IMR-90 (cell line): ENCODE results near the gene BCAT1. TPM values are rescaled to one million over a fixed set of nuclear protein-coding genes. Genes with fewer than 3 reads are reported as not detected.

Source experiments
- ATAC-seq: fragments of 200-7000 bp; cut with Tn5 transposase; 2 replicates; pipeline ENCODE4 v1.9.1; 2020; ENCODE audit warnings: low read depth, mild to moderate bottlenecking, moderate library complexity
- BruUV-seq: library from RNA; stranded (reverse); fragments of 400-500 nt; replicated peaks from 2 replicates; lab custom pipeline; 2021; lab: Mats Ljungman, UMichigan
- CTCF ChIA-PET: fragments of 300-600 bp; formaldehyde crosslinking; extraction: SDS; loops from one replicate; lab custom pipeline; 2021; ENCODE audit warnings: antibody characterized with exemption; lab: Yijun Ruan, JAX
- POLR2A ChIA-PET: fragments of 300-600 bp; sonication (Branson Sonifier 250); formaldehyde crosslinking; loops from one replicate; lab custom pipeline; 2022; ENCODE audit warnings: antibody characterized with exemption; ENCODE audit not compliant: unreplicated experiment; lab: Charles Lee
- DNase-seq: peaks from one replicate; pipeline ENCODE4 v3.0.0; 2013
- H2AFZ ChIP-seq: replicated peaks from 2 replicates; pipeline ENCODE3; 2013; ENCODE audit warnings: low read length, mild to moderate bottlenecking; ENCODE audit not compliant: poor library complexity
- H2AK5ac ChIP-seq: 2 replicates; pipeline ENCODE4 v1.6.1; 2013; ENCODE audit warnings: low read depth, low read length, inconsistent platforms
- H2AK9ac ChIP-seq: replicated peaks from 2 replicates; pipeline ENCODE3; 2013; ENCODE audit warnings: mild to moderate bottlenecking, low read depth, low read length, moderate library complexity; ENCODE audit not compliant: poor library complexity
- H2BK120ac ChIP-seq: 2 replicates; pipeline ENCODE4 v1.6.1; 2013; ENCODE audit warnings: low read depth, low read length, inconsistent platforms
- H2BK15ac ChIP-seq: 3 replicates; pipeline ENCODE4 v1.6.1; 2013; ENCODE audit warnings: low read depth, low read length, inconsistent platforms
- H2BK20ac ChIP-seq: 2 replicates; pipeline ENCODE4 v1.6.1; 2013; ENCODE audit warnings: low read depth, mild to moderate bottlenecking, inconsistent platforms, low read length, moderate library complexity
- H2BK5ac ChIP-seq: 2 replicates; pipeline ENCODE4 v1.6.1; 2013; ENCODE audit warnings: mild to moderate bottlenecking, low read depth, low read length, inconsistent platforms; ENCODE audit not compliant: poor library complexity, severe bottlenecking
- H3K14ac ChIP-seq: replicated peaks from 2 replicates; pipeline ENCODE4 v1.6.1; 2013; ENCODE audit warnings: low read depth, low read length, inconsistent platforms
- H3K18ac ChIP-seq: 2 replicates; pipeline ENCODE4 v1.6.1; 2013; ENCODE audit warnings: low read depth, low read length, control low read depth
- H3K23ac ChIP-seq: 2 replicates; pipeline ENCODE4 v1.6.1; 2013; ENCODE audit warnings: low read depth, low read length, inconsistent platforms
- H3K27ac ChIP-seq: 2 replicates; pipeline ENCODE4 v1.5.1; 2013; ENCODE audit warnings: mild to moderate bottlenecking, control low read depth, low read length; ENCODE audit not compliant: insufficient read depth
- H3K27me3 ChIP-seq: 2 replicates; pipeline ENCODE4 v1.6.1; 2013; ENCODE audit warnings: low read length; ENCODE audit not compliant: control insufficient read depth, insufficient read depth
- H3K36me3 ChIP-seq: 2 replicates; pipeline ENCODE4 v1.6.1; 2013; ENCODE audit warnings: low read length, mixed read lengths; ENCODE audit not compliant: control insufficient read depth, insufficient read depth
- H3K4ac ChIP-seq: 2 replicates; pipeline ENCODE4 v1.6.1; 2013; ENCODE audit warnings: low read depth, low read length, inconsistent platforms
- H3K4me1 ChIP-seq: 2 replicates; pipeline ENCODE4 v1.6.1; 2013; ENCODE audit warnings: low read length, mixed read lengths; ENCODE audit not compliant: control insufficient read depth, insufficient read depth
- H3K4me2 ChIP-seq: 2 replicates; pipeline ENCODE4 v1.6.1; 2013; ENCODE audit warnings: low read depth, mild to moderate bottlenecking, control low read depth, low read length, moderate library complexity
- H3K4me3 ChIP-seq: 2 replicates; pipeline ENCODE4 v1.5.1; 2013; ENCODE audit warnings: low read depth, mild to moderate bottlenecking, control low read depth, low read length, moderate library complexity; ENCODE audit not compliant: insufficient read depth
- H3K56ac ChIP-seq: 2 replicates; pipeline ENCODE4 v1.6.1; 2013; ENCODE audit warnings: low read length, inconsistent platforms; ENCODE audit not compliant: insufficient read depth; ENCODE audit errors: extremely low read depth
- H3K79me1 ChIP-seq, 2 experiments: 2 replicates each; pipeline ENCODE4 v1.6.1; 2013; ENCODE audit warnings: low read length in 2 of 2, inconsistent platforms in 1 of 2, low read depth in 1 of 2
- H3K9ac ChIP-seq: 2 replicates; pipeline ENCODE4 v1.6.1; 2013; ENCODE audit warnings: low read depth, low read length, control low read depth
- H3K9me1 ChIP-seq: 2 replicates; pipeline ENCODE4 v1.6.1; 2013; ENCODE audit warnings: low read length, inconsistent platforms; ENCODE audit not compliant: insufficient read depth
- H3K9me3 ChIP-seq: 2 replicates; pipeline ENCODE4 v1.6.1; 2013; ENCODE audit warnings: low read length; ENCODE audit not compliant: control insufficient read depth, insufficient read depth
- H4K20me1 ChIP-seq: 2 replicates; pipeline ENCODE4 v1.6.1; 2013; ENCODE audit warnings: low read length, inconsistent platforms; ENCODE audit not compliant: insufficient read depth
- H4K5ac ChIP-seq: 2 replicates; pipeline ENCODE4 v1.6.1; 2013; ENCODE audit warnings: mild to moderate bottlenecking, low read depth, low read length, control low read depth
- H4K8ac ChIP-seq, 2 experiments: 2 replicates each; pipeline ENCODE4 v1.6.1; 2013; ENCODE audit warnings: low read depth in 2 of 2, low read length in 2 of 2, control low read depth in 1 of 2, inconsistent platforms in 1 of 2
- H4K91ac ChIP-seq: 2 replicates; pipeline ENCODE4 v1.6.1; 2013; ENCODE audit warnings: low read depth, low read length, inconsistent platforms; ENCODE audit not compliant: insufficient read depth
- CEBPB ChIP-seq: IDR thresholded peaks from 2 replicates; pipeline ENCODE4 v1.6.1; 2012; ENCODE audit warnings: low read depth, low read length, improper control_type of control experiment
- CHD1 ChIP-seq: IDR thresholded peaks from 2 replicates; pipeline ENCODE4 v1.6.1; 2012; ENCODE audit warnings: low read depth, low read length, improper control_type of control experiment
- FOS ChIP-seq: fragments of 150-350 bp; IDR thresholded peaks from 2 replicates; pipeline ENCODE4 v1.6.1; 2016; ENCODE audit warnings: low read depth, low read length
- MAZ ChIP-seq: IDR thresholded peaks from 2 replicates; pipeline ENCODE4 v1.6.1; 2012; ENCODE audit warnings: low read depth, mild to moderate bottlenecking, low read length, improper control_type of control experiment, moderate library complexity, borderline replicate concordance
- NFE2L2 ChIP-seq: fragments of 150-350 bp; IDR thresholded peaks from 2 replicates; pipeline ENCODE4 v1.6.1; 2016; ENCODE audit warnings: low read depth, mild to moderate bottlenecking, low read length
- POLR2A ChIP-seq: IDR thresholded peaks from 2 replicates; pipeline ENCODE4 v1.6.1; 2012; ENCODE audit warnings: mild to moderate bottlenecking, low read depth, low read length
- RAD21 ChIP-seq: IDR thresholded peaks from 2 replicates; pipeline ENCODE4 v1.6.1; 2012; ENCODE audit warnings: low read length, improper control_type of control experiment
- RCOR1 ChIP-seq: IDR thresholded peaks from 2 replicates; pipeline ENCODE4 v1.6.1; 2012; ENCODE audit warnings: mild to moderate bottlenecking, low read length, improper control_type of control experiment; ENCODE audit not compliant: insufficient replicate concordance
- RFX5 ChIP-seq: IDR thresholded peaks from 2 replicates; pipeline ENCODE4 v1.8.0; 2012; ENCODE audit warnings: low read depth, mild to moderate bottlenecking, low read length, moderate library complexity
- SMC3 ChIP-seq: fragments of 150-350 bp; IDR thresholded peaks from 2 replicates; pipeline ENCODE4 v1.6.1; 2016; ENCODE audit warnings: low read depth, mild to moderate bottlenecking, antibody characterized with exemption, low read length, moderate library complexity
- WGBS, 2 experiments: methylation state at CpG; one replicate each; pipeline versions ENCODE4 v1.1.5 to v1.1.7; 2013; ENCODE audit warnings: missing lambda C conversion rate in 2 of 2; ENCODE audit not compliant: insufficient read length in 1 of 2; ENCODE audit errors: extremely low coverage in 2 of 2; 5-methylcytosine and 5-hydroxymethylcytosine counted together
- dilution Hi-C: fragments of 300-500 bp; cut with HindIII; formaldehyde crosslinking; loops from one replicate; pipeline ENCODE4 v1.14.3; 2018; ENCODE audit warnings: low sequenced_read_pairs; ENCODE audit not compliant: unreplicated experiment
- in situ Hi-C: fragments of 300-500 bp; cut with MboI; formaldehyde crosslinking; loops from 3 replicates; pipeline ENCODE4 v1.14.3; 2019; ENCODE audit warnings: low sequenced_read_pairs, inconsistent platforms, mixed read lengths
- intact Hi-C: fragments of 100-400 bp; cut with micrococcal nuclease; formaldehyde crosslinking; loops from 2 replicates; pipeline ENCODE4 v1.10.0; 2022
- polyA plus RNA-seq, 3 experiments: library from polyadenylated mRNA; depleted of rRNA; stranded (reverse); fragments of >200 nt; gene quantifications; 2 replicates each; pipeline ENCODE4 v1.2.3, GENCODE V29; 2012; ENCODE audit warnings: low replicate concordance in 1 of 3
- total RNA-seq: library from RNA; depleted of rRNA; stranded (reverse); fragments of >200 nt; gene quantifications from 2 replicates; pipeline ENCODE4 v1.2.3, GENCODE V29; 2012
- TF ChIP-seq, protein P1 (sequence below): fragments of 150-350 bp; IDR thresholded peaks from 2 replicates; pipeline ENCODE4 v1.6.1; 2017; ENCODE audit warnings: mild to moderate bottlenecking, antibody characterized with exemption, low read length, low read depth
- TF ChIP-seq, protein P2 (sequence below): conservative IDR thresholded peaks from 2 replicates; pipeline ENCODE4 v1.5.1; 2012; ENCODE audit warnings: mild to moderate bottlenecking, low read depth, low read length, improper control_type of control experiment

The BCAT1 gene
- total and polyA plus RNA-seq, 2 of the 4 experiments (the other 2 are of a cell fraction): 30.4 to 683 TPM

DNA sequence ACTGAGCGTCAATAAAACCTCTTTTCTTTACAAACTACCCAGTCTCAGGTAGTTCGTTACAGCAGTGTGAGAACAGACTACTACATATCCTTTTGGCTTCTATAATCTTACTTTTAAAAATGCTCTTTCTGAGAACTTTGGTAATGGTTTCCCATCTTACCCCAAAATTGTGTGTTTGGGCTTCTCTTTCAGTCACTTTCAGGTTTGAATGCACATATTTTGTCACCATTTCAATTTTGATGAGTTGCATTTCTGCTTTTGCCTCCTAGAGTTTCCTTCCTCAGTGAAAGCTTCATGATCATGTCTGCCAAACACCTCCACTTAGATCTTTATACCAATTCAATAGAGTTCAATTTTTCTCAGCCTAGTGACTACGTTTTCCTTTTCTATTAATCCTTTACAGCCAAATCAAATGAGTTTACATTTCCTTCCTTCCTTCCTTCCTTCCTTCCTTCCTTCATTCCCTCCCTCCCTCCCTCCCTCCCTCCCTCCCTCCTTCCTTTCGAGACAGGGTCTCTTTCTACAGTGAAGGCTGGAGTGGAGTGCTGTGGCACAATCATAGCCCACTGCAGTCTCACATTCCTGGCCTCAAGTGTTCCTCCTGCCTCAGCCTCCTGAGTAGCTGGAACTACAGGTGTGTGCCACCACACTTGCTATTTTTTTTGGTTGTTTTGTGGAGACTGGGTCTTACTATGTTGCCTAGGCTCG is 124.9 kb downstream of the BCAT1 start:
- peaks cover 27% of the 10 kb centered on the region for H3K36me3 ChIP-seq

More for the DNA sequence above, 124.9 kb downstream of the BCAT1 start:
- Histone ChIP-seq H3K4me3 (no peak overlapping the region), H3K4ac (no peak overlapping the region), H3K9me1 (peaks cover 13% of the 10 kb centered on the region), H4K5ac (no peak overlapping the region), H2AK5ac (no peak overlapping the region), H2BK20ac (no peak overlapping the region), H4K91ac (no peak overlapping the region), H3K56ac (no peak overlapping the region), H2AK9ac (no peak overlapping the region), H3K9me3 (no peaks in the 10 kb centered on the region), H2BK5ac (no peak overlapping the region), H3K79me1 (peaks cover 8 to 13% of the 10 kb centered on the region in 2 experiments; a peak in 3 of 4 replicates), H3K4me1 (peaks cover 6% of the 10 kb centered on the region), H3K23ac (no peak overlapping the region), H3K27me3 (no peaks in the 10 kb centered on the region), H3K18ac (no peak overlapping the region), H4K20me1 (peaks cover 17% of the 10 kb centered on the region; the same call in 1 of the 2 replicates), H3K9ac (no peak overlapping the region), H3K27ac (no peak overlapping the region), H2AFZ (no peak overlapping the region), H2BK15ac (no peak overlapping the region), H2BK120ac (no peak overlapping the region), H3K14ac (no peak overlapping the region), H3K4me2 (no peak overlapping the region), H4K8ac (no peak overlapping the region)
- ATAC-seq: no peak
- no TSS peak for BruUV-seq
- ChIA-PET CTCF (no interaction called here), POLR2A (no interaction called here)
- 100% methylated on average over 1 of the region's 5 CpGs; no CpG with 5 or more reads in 1 of the 2 experiments for WGBS, 2 experiments
- TF ChIP-seq MAZ (no peak), RFX5 (no peak), RCOR1 (no peak), FOS (no peak), CEBPB (no peak), NFE2L2 (no peak), POLR2A (no peak), CHD1 (no peak), RAD21 (no peak), SMC3 (no peak)
- TF ChIP-seq, protein P1, sequence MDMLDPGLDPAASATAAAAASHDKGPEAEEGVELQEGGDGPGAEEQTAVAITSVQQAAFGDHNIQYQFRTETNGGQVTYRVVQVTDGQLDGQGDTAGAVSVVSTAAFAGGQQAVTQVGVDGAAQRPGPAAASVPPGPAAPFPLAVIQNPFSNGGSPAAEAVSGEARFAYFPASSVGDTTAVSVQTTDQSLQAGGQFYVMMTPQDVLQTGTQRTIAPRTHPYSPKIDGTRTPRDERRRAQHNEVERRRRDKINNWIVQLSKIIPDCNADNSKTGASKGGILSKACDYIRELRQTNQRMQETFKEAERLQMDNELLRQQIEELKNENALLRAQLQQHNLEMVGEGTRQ: no peak
- TF ChIP-seq, protein P2, sequence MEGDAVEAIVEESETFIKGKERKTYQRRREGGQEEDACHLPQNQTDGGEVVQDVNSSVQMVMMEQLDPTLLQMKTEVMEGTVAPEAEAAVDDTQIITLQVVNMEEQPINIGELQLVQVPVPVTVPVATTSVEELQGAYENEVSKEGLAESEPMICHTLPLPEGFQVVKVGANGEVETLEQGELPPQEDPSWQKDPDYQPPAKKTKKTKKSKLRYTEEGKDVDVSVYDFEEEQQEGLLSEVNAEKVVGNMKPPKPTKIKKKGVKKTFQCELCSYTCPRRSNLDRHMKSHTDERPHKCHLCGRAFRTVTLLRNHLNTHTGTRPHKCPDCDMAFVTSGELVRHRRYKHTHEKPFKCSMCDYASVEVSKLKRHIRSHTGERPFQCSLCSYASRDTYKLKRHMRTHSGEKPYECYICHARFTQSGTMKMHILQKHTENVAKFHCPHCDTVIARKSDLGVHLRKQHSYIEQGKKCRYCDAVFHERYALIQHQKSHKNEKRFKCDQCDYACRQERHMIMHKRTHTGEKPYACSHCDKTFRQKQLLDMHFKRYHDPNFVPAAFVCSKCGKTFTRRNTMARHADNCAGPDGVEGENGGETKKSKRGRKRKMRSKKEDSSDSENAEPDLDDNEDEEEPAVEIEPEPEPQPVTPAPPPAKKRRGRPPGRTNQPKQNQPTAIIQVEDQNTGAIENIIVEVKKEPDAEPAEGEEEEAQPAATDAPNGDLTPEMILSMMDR: no peak
- in situ Hi-C loops: no loop called here
- dilution Hi-C loops: no loop called here
- no peak for DNase-seq
- intact Hi-C loops: no loop called here
